Small intestine (tissue), 7 donors: ENCODE results near the gene SELENOO. TPM values are rescaled to one million over a fixed set of nuclear protein-coding genes. Genes with fewer than 3 reads are reported as not detected.

Experiments
- DNase-seq, 2 donors: peaks; one replicate each; pipeline versions ENCODE4 v3.0.0 to v3.0.0-alpha.2; 2013
- FAIRE-seq: peaks from 2 replicates; lab custom pipeline; 2012; peaks lifted over from hg19 to GRCh38; lab: Jason Lieb, UNC
- H3K27ac ChIP-seq, 3 donors: one replicate each; pipeline ENCODE4 v1.5.1; 2013; ENCODE audit warnings: low read length in 2 of 3, mild to moderate bottlenecking in 2 of 3, control low read depth in 1 of 3, inconsistent platforms in 1 of 3, low read depth in 1 of 3, moderate library complexity in 1 of 3
- H3K27me3 ChIP-seq, 3 donors: one replicate each; pipeline ENCODE4 v1.6.1; 2013; ENCODE audit warnings: low read length in 3 of 3, inconsistent platforms in 1 of 3; ENCODE audit not compliant: control insufficient read depth in 3 of 3, insufficient read depth in 3 of 3
- H3K36me3 ChIP-seq, 3 donors: one replicate each; pipeline ENCODE4 v1.6.1; 2013; ENCODE audit warnings: low read length in 3 of 3, inconsistent platforms in 1 of 3, low read depth in 1 of 3, mild to moderate bottlenecking in 1 of 3, moderate library complexity in 1 of 3; ENCODE audit not compliant: control insufficient read depth in 3 of 3, insufficient read depth in 2 of 3
- H3K4me1 ChIP-seq, 3 donors: one replicate each; pipeline ENCODE4 v1.6.1; 2013; ENCODE audit warnings: low read length in 2 of 3, inconsistent platforms in 1 of 3, low read depth in 1 of 3, mild to moderate bottlenecking in 1 of 3, moderate library complexity in 1 of 3; ENCODE audit not compliant: control insufficient read depth in 3 of 3, insufficient read depth in 2 of 3
- H3K4me3 ChIP-seq, 3 donors: one replicate each; pipeline ENCODE4 v1.5.1; 2013; ENCODE audit warnings: low read length in 3 of 3, control low read depth in 1 of 3, inconsistent platforms in 1 of 3, low read depth in 1 of 3, mild to moderate bottlenecking in 1 of 3, moderate library complexity in 1 of 3
- H3K9me3 ChIP-seq, 2 donors: one replicate each; pipeline ENCODE4 v1.6.1; 2013; ENCODE audit warnings: low read depth in 1 of 2, low read length in 1 of 2; ENCODE audit not compliant: control insufficient read depth in 2 of 2, insufficient read depth in 1 of 2
- WGBS, 3 donors: extraction: QIAGEN DNeasy Blood & Tissue Kit; methylation state at CpG; one replicate each; pipeline ENCODE4 v1.1.7; 2013; 5-methylcytosine and 5-hydroxymethylcytosine counted together
- polyA plus RNA-seq, 4 donors: library from polyadenylated mRNA; stranded (reverse) in 3 of 4; unstranded in 1 of 4; fragments of 200-250 nt in 3 of 4; fragments of 120-200 nt in 1 of 4; gene quantifications; one replicate each; pipeline versions ENCODE4 v1.2.1 to v1.2.3, GENCODE V29; 2013
- donor health status: healthy with polysubstance abuse.
- donor health status: control.
- donor health status: control.
- donor health status: Bipolar disorder and iron deficiency.
- donor health status: healthy.

The SELENOO gene
- polyA plus RNA-seq, 4 donors: 23.6 to 94.6 (median 66.5) TPM

GRCh38 chr22:50180727-50181521, 19.9 kb upstream of the SELENOO start:
- H3K4me3 ChIP-seq: no peak overlapping the region
- 88 to 92% (median 90%) methylated on average over 27 of the region's 27 CpGs for WGBS, 3 donors
- DNase-seq (no peak), FAIRE-seq (no peak)
- peaks cover 0 to 13% (median 0%) of the 10 kb centered on the region in 3 donors for H3K4me1 ChIP-seq
- H3K27me3 ChIP-seq: peaks cover 0 to 3% (median 0%) of the 10 kb centered on the region in 3 donors
- no peak overlapping the region for H3K27ac ChIP-seq
- no peaks in the 10 kb centered on the region for H3K36me3 ChIP-seq
- H3K9me3 ChIP-seq: no peaks in the 10 kb centered on the region

DNA sequence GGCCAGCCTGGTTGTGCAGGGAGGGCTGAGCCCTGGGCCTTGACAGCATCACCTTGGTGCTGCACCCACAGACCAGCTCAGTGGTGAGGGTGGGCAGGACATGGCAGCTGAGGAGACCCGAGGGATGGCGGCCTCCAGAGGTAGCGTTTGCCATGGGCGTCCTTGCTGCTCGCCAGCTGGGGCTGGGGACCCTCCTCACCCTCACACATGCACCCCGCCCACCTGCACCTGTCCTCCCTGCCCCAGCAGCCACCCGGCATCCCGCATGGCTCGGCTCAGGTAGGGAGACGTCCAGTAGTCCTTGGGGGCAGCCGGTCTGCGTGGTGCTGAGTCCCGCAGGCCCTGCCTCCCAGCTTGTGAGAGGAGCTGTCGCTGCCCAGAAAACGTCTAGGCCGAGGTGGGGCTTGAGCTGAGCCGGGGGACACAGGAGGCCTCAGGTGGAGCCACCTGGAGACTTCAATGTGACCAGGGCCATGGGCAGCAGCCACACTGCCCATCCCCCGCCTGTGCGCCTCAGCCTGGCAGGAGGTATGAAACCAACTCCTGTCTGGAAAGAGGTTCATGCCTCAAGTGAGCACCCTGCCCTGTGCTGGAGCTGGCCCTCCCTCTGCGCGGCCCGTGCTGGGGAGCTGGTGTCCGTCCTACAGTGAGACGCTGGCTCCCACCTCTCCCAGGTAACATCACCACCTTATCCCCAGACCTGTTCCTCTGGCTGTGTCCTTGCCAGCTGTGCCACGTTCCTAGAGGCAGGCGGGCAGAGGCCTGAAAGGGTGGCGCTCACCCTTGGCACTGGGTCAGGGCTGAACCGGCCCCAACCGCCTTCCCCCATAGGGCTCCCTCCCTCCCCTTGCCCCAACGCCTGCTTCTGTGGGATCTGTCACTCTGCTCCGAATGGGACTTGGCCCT, 18.4 kb upstream of the SELENOO start:
- no peak for FAIRE-seq
- H3K9me3 ChIP-seq: no peaks in the 10 kb centered on the region
- no peak for DNase-seq
- WGBS, 3 donors: 75 to 79% (median 75%) methylated on average over 27 to 31 of the region's 31 CpGs
- peaks cover 0 to 22% (median 0%) of the 10 kb centered on the region in 3 donors for H3K4me1 ChIP-seq
- H3K36me3 ChIP-seq: no peaks in the 10 kb centered on the region
- H3K27ac ChIP-seq: no peak overlapping the region
- H3K4me3 ChIP-seq: no peak overlapping the region
- H3K27me3 ChIP-seq: peaks cover 0 to 3% (median 0%) of the 10 kb centered on the region in 3 donors

DNA sequence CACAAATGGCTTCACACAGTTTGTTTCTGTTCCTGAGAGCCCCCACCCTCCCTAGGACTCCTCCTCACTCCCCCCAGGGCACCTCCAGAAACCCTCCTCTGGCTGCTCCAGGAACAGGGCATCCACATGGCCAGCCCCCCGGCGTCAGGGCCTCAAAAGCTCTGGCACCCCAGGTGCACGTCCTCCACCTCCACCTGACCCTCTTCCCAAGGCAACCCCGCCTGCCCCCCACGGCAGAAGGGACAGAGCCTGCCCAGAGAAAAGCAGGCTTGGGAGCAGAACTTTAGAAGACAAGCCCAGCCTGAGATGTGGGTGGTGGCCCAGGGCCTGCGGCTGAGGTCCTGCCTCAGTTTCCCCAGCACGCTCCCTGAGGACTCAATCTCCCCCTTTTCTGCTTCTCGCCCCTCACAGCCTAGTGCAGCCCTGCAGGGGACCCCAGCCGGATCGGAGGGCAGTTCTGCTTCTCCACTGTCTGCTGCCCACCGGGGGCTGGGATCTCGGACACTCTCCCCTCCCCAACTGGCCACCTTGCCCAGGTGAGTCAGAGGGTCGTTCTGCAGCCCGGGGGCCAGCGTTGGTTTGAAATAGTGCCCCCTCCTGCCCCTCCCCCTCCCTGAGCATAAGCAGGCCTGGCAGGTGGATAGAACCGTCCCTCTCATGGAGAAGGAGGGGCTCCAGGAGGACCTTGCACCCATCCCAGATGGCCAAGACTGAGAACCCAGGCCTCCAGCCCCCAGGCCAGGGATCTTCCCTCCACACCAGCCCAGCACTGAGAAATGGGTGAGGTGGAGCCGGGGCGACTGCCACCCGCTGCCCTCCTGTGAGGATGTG, 17.5 kb upstream of the SELENOO start:
- Histone ChIP-seq H3K36me3 (peaks cover 0 to 3% (median 0%) of the 10 kb centered on the region in 3 donors), H3K4me3 (no peak overlapping the region), H3K9me3 (no peaks in the 10 kb centered on the region), H3K27me3 (peaks cover 0 to 3% (median 0%) of the 10 kb centered on the region in 3 donors), H3K4me1 (peaks cover 0 to 22% (median 0%) of the 10 kb centered on the region in 3 donors), H3K27ac (no peak overlapping the region)
- no peak for DNase-seq
- no peak for FAIRE-seq
- WGBS, 3 donors: 71 to 77% (median 74%) methylated on average over 19 of the region's 19 CpGs

DNA sequence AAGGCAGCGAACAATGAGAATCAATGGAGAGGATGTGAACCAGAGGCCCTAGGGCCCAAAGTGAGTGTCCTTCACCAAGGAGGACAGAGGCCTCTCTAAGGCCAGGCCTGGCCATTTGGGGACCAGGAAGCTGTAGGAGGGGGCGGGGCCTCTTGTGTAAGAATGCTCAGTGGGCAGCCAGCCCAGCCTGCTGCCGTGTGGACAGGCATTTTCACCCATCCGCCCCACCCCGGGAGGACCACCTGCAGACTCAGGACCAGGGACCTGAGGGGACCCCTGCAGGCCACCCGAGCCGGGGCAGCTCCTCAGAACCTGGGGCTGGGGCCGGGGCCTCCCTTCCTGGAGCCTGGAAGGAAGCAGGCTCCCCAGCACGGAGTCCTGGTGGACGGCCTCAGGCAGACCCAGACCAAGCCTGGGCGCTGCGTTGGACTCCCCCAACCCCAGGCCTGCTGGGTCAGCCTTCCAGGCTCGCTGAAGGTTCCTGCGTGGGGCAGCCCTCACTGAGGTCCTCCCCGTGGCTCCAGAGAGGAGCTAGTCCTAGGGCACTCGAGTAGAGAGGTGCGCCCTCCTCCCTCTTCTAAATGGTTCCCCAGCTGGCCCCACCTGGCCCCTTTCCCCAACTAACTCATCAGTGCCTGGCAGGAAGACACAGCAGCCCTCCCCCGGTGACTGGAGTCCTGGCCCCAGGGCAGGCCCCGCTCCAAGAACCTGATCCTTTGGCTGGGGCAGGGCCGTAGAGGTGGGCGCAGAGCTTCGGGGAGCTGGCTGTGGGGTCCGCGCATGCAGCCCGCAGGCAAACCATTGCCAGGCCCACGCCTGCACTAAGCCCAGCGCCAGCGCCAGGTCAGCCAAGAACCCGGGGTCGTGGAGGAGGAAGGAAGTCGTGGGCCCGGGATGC, 16.6 kb upstream of the SELENOO start:
- H3K27me3 ChIP-seq: peaks cover 0 to 3% (median 0%) of the 10 kb centered on the region in 3 donors
- DNase-seq (peak in 1 of 2 donors; percentile 37), FAIRE-seq (no peak)
- WGBS, 3 donors: 56 to 69% (median 66%) methylated on average over 31 to 32 of the region's 32 CpGs
- H3K27ac ChIP-seq: no peak overlapping the region
- H3K9me3 ChIP-seq: no peaks in the 10 kb centered on the region
- peak overlapping the region in 1 of 3 donors; percentile 38 for H3K4me3 ChIP-seq
- peaks cover 0 to 11% (median 0%) of the 10 kb centered on the region in 3 donors for H3K36me3 ChIP-seq
- peaks cover 0 to 29% (median 0%) of the 10 kb centered on the region in 3 donors for H3K4me1 ChIP-seq

DNA sequence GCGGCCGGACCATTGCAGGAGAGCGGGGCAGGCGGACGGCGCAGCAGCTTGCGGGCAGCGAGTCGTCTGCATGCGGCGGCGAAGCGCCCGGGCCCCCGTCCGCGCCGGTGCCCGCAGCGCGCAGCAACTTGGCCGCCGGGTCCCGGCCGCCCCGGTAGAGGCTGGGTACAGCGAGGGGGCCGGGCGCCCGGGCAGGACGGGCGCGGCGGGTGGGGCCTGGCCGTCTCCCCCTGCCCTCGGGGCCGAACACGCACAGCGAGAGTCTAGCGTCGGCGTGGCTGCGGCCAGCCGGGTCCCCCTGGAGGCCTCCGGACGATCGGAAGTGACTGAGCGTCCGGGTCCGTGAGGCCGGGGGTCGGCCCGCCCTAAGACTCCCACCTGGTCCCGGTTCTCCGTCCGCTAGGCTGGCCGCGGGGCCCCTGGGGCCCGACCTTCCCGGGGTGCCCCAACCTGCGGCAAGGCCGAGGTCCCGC, 15.9 kb upstream of the SELENOO start:
- peaks cover 0 to 35% (median 0%) of the 10 kb centered on the region in 3 donors for H3K4me1 ChIP-seq
- no peaks in the 10 kb centered on the region for H3K9me3 ChIP-seq
- peak overlapping the region; percentile 32 to 47 (median 38) for H3K4me3 ChIP-seq
- H3K36me3 ChIP-seq: peaks cover 0 to 13% (median 0%) of the 10 kb centered on the region in 3 donors
- 14 to 41% (median 39%) methylated on average over 13 to 63 of the region's 63 CpGs for WGBS, 3 donors
- peak in 1 of 2 donors; percentile 38 for DNase-seq
- no peak for FAIRE-seq
- H3K27ac ChIP-seq: no peak overlapping the region
- peaks cover 0 to 3% (median 0%) of the 10 kb centered on the region in 3 donors for H3K27me3 ChIP-seq

- 1 to 3% (median 2%) methylated on average over 34 to 88 of the region's 90 CpGs for WGBS, 3 donors
Measured at GRCh38 chr22:50185375-50186087, 15.3 kb upstream of the SELENOO start, which contains the start of gene TRABD. Gene TRABD, plus strand, starts transcription at chr22:50185913. Its CDS starts 7,148 bp downstream, at chr22:50193061.

More at GRCh38 chr22:50185375-50186087, 15.3 kb upstream of the SELENOO start, which contains the start of gene TRABD:
- DNase-seq (peak; percentile 89 to 95), FAIRE-seq (no peak)
- H3K4me1 ChIP-seq: peaks cover 0 to 41% (median 0%) of the 10 kb centered on the region in 3 donors
- no peaks in the 10 kb centered on the region for H3K9me3 ChIP-seq
- peaks cover 0 to 13% (median 0%) of the 10 kb centered on the region in 3 donors for H3K36me3 ChIP-seq
- peak within 1 kb of the TSS; percentile 54 to 82 (median 61) for H3K4me3 ChIP-seq
- H3K27ac ChIP-seq: peak within 1 kb of the TSS in 2 of 3 donors; percentile 75 to 84
- peaks cover 0 to 3% (median 0%) of the 10 kb centered on the region in 3 donors for H3K27me3 ChIP-seq
